ENCODE data around the gene COX17. TPM values are rescaled to one million over a fixed set of nuclear protein-coding genes. Genes with fewer than 3 reads are reported as not detected.

Gene COX17
- total RNA-seq, 1 experiment from 2014 or later = 51.6 TPM

GRCh38 chr3:119702530-119703527 lies 25.6 kb upstream of the COX17 start, which contains the start of gene CFAP91:
TSS of gene CFAP91 (plus strand) at chr3:119703022. CDS start at chr3:119703099, 77 bp downstream.
- ATAC-seq (peak; percentile 99), DNase-seq (ENCODE audit: low read depth, low spot score) (peak; percentile 68)
- H3K27ac ChIP-seq (ENCODE audit: low read depth, low read length) = no peak within 1 kb of the TSS
- H3K4me2 ChIP-seq (ENCODE audit: low read length) = peak within 1 kb of the TSS; percentile 65
- POLR2A ChIA-PET = interaction anchor here (1.0 kb wide), 1 partner anchor 462 kb away, joined by 3 read pairs; the partner anchor contains the start of gene B4GALT4
- intact Hi-C loops (cut with micrococcal nuclease) = no loop called here
- peak within 1 kb of the TSS in 1 of 2 experiments; percentile 37; a peak in 3 of 4 replicates for H3K4me3 ChIP-seq (replicated peaks in 1 of 2; ENCODE audit: low read depth in 1 of 2, low read length in 2 of 2)
- no peaks in the 10 kb centered on the region for H3K79me2 ChIP-seq (ENCODE audit: insufficient read depth, low read length)
- H3K9me3 ChIP-seq (ENCODE audit: control insufficient read depth in 1 of 2, insufficient read depth in 1 of 2, low read depth in 1 of 2, low read length in 2 of 2) = no peaks in the 10 kb centered on the region
- RAD21 ChIA-PET (ENCODE audit: low non-redundant PET in 1 of 2, low total read pairs in 2 of 2, uncharacterized antibody in 2 of 2, unreplicated experiment in 2 of 2) = no interaction called here
- peak within 1 kb of the TSS; percentile 89 for H2AFZ ChIP-seq (ENCODE audit: low read depth, low read length, poor library complexity, severe bottlenecking)
- CTCF ChIA-PET = no interaction called here
- H3K27me3 ChIP-seq (ENCODE audit: insufficient read depth, low read length) = no peaks in the 10 kb centered on the region
- BruUV-seq (replicated peaks) = no TSS peak
- peaks cover 7 to 26% of the 10 kb centered on the region in 2 experiments; a peak in 3 of 4 replicates for H3K4me1 ChIP-seq (ENCODE audit: control insufficient read depth in 1 of 2, insufficient read depth in 2 of 2, low read length in 2 of 2)
- no peaks in the 10 kb centered on the region for H3K36me3 ChIP-seq (ENCODE audit: control insufficient read depth in 1 of 2, insufficient read depth in 2 of 2, low read length in 2 of 2)
- H3K9me2 ChIP-seq (ENCODE audit: insufficient read depth) = no peaks in the 10 kb centered on the region
- TF ChIP-seq MAX (IDR thresholded peaks at IDR 0.05) (no peak), RAD21 (IDR thresholded peaks at IDR 0.05; ENCODE audit: low read depth) (no peak), SP1 (IDR thresholded peaks at IDR 0.05; ENCODE audit: low read depth) (0 out of 2 replicates have a peak, but pooled peaks have one; percentile 15)
- no peak within 1 kb of the TSS for H3K9ac ChIP-seq (ENCODE audit: low read length)
- H4K20me1 ChIP-seq (ENCODE audit: insufficient read depth) = no peaks in the 10 kb centered on the region

GRCh38 chr3:119700920-119701734 lies 23.9 kb upstream of the COX17 start:
- Histone ChIP-seq H3K9me3 (ENCODE audit: control insufficient read depth in 1 of 2, insufficient read depth in 1 of 2, low read depth in 1 of 2, low read length in 2 of 2) (no peaks in the 10 kb centered on the region), H3K36me3 (ENCODE audit: control insufficient read depth in 1 of 2, insufficient read depth in 2 of 2, low read length in 2 of 2) (no peaks in the 10 kb centered on the region), H3K4me2 (ENCODE audit: low read length) (0 out of 2 replicates have a peak overlapping the region, but pooled peaks have one; percentile 2), H3K79me2 (ENCODE audit: insufficient read depth, low read length) (no peaks in the 10 kb centered on the region), H2AFZ (ENCODE audit: low read depth, low read length, poor library complexity, severe bottlenecking) (peak overlapping the region; percentile 30), H3K27me3 (ENCODE audit: insufficient read depth, low read length) (no peaks in the 10 kb centered on the region), H3K4me1 (ENCODE audit: control insufficient read depth in 1 of 2, insufficient read depth in 2 of 2, low read length in 2 of 2) (peaks cover 7 to 26% of the 10 kb centered on the region in 2 experiments; a peak in 3 of 4 replicates), H3K27ac (ENCODE audit: low read depth, low read length) (no peak overlapping the region), H3K4me3 (replicated peaks in 1 of 2; ENCODE audit: low read depth in 1 of 2, low read length in 2 of 2) (no peak overlapping the region), H4K20me1 (ENCODE audit: insufficient read depth) (no peaks in the 10 kb centered on the region), H3K9ac (ENCODE audit: low read length) (no peak overlapping the region), H3K9me2 (ENCODE audit: insufficient read depth) (no peaks in the 10 kb centered on the region)
- ChIA-PET CTCF (no interaction called here), POLR2A (no interaction called here), RAD21 (ENCODE audit: low non-redundant PET in 1 of 2, low total read pairs in 2 of 2, uncharacterized antibody in 2 of 2, unreplicated experiment in 2 of 2) (no interaction called here)
- ATAC-seq = no peak
- intact Hi-C loops (cut with micrococcal nuclease) = no loop called here
- DNase-seq (ENCODE audit: low read depth, low spot score) = no peak
- no TSS peak for BruUV-seq (replicated peaks)
- TF ChIP-seq REST (IDR thresholded peaks at IDR 0.05; ENCODE audit: low read depth) (no peak), CEBPB (IDR thresholded peaks at IDR 0.05; ENCODE audit: low read depth) (no peak), SRF (IDR thresholded peaks at IDR 0.05; ENCODE audit: low read depth) (no peak), POLR2AphosphoS5 (IDR thresholded peaks at IDR 0.05; ENCODE audit: low read depth, low read length) (no peak), YY1 (IDR thresholded peaks at IDR 0.05; ENCODE audit: extremely low read depth, insufficient replicate concordance, low read depth, low read length) (no peak), ZBTB33 (IDR thresholded peaks at IDR 0.05; ENCODE audit: extremely low read depth, insufficient replicate concordance, low read length) (no peak), RAD21 (IDR thresholded peaks at IDR 0.05; ENCODE audit: low read depth) (no peak)
